HL-60 (cell line): ENCODE data around the gene LCA5.
"Not testable (repeated sequence)": the region's sequence is repeated elsewhere in the genome, so short reads cannot be mapped to it uniquely, and the experiment has no call there.

ENCODE experiments used
- CTCF ChIP-seq: IDR thresholded peaks from one replicate; pipeline ENCODE4 v1.5.1; 2011; ENCODE audit warnings: low read length, control low read depth, inconsistent platforms; ENCODE audit not compliant: insufficient read depth
- GABPA ChIP-seq: IDR thresholded peaks from 2 replicates; pipeline ENCODE4 v1.6.1; 2012; ENCODE audit warnings: low read depth
- POLR2AphosphoS5 ChIP-seq: IDR thresholded peaks from 2 replicates; pipeline ENCODE4 v1.6.1; 2012; ENCODE audit warnings: low read depth
- REST ChIP-seq: IDR thresholded peaks from 2 replicates; pipeline ENCODE4 v1.6.1; 2012; ENCODE audit warnings: low read depth; ENCODE audit not compliant: insufficient replicate concordance

- TF ChIP-seq GABPA, CTCF, REST, POLR2AphosphoS5: not testable (repeated sequence)
These were observed 93.4 kb downstream of the LCA5 start for GRCh38 chr6:79443876-79444275.
